HEK293T (cell line): Measurements from ENCODE around the gene GRIN3B.

Source experiments
- BHLHE40 ChIP-seq: fragments of 450-650 bp; IDR thresholded peaks from 2 replicates; pipeline ENCODE4 v1.6.1; 2016; ENCODE audit warnings: mild to moderate bottlenecking, moderate library complexity, borderline replicate concordance
- ELF4 ChIP-seq: fragments of 450-650 bp; IDR thresholded peaks from 2 replicates; pipeline ENCODE4 v1.6.1; 2017; ENCODE audit warnings: antibody characterized with exemption
- FOXA1 ChIP-seq: fragments of 450-650 bp; IDR thresholded peaks from 2 replicates; pipeline ENCODE4 v1.6.1; 2016; ENCODE audit warnings: mild to moderate bottlenecking
- FOXK2 ChIP-seq: fragments of 450-650 bp; IDR thresholded peaks from 2 replicates; pipeline ENCODE4 v1.6.1; 2016; ENCODE audit warnings: mild to moderate bottlenecking
- HDGF ChIP-seq: fragments of 450-650 bp; IDR thresholded peaks from 2 replicates; pipeline ENCODE4 v1.6.1; 2017; ENCODE audit warnings: antibody characterized with exemption, borderline replicate concordance
- SP1 ChIP-seq: fragments of 450-650 bp; IDR thresholded peaks from 2 replicates; pipeline ENCODE4 v1.6.1; 2017
- TARDBP ChIP-seq: fragments of 450-650 bp; IDR thresholded peaks from 2 replicates; pipeline ENCODE4 v1.6.1; 2016
- ZNF384 ChIP-seq: fragments of 450-650 bp; IDR thresholded peaks from 2 replicates; pipeline ENCODE4 v1.6.1; 2016

DNA sequence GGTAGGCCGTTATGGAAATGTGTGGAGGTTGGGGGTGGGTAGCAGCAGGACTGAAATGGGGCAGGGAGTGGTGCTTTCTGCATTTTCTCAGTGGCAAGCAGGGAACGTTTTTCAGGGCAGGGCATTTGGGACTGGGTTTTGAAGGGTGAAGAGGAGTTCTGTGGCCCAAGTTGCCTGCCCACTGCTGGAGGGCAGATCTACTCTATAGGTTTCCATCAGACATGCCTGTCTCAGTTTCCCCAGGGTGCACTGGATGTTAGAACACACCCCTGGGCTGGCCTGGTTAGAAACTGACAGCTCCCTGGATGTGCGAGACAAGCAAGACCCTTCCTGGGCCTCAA is 870 bp upstream of the GRIN3B start:
- no peak for TF ChIP-seq BHLHE40
- no peak for TF ChIP-seq SP1
- no peak for TF ChIP-seq TARDBP
- no peak for TF ChIP-seq ELF4
- no peak for TF ChIP-seq HDGF
- no peak for TF ChIP-seq ZNF384
- TF ChIP-seq FOXK2: no peak
- TF ChIP-seq FOXA1: no peak
